Activated CD8-positive, alpha-beta memory T cell treated with anti-CD3 and anti-CD28 coated beads, Interleukin-2, amount 50 U/mL, for 1 hour (primary cell): ENCODE data around the gene CUEDC1.

Experiments used
- DNase-seq: peaks from one replicate; pipeline ENCODE4 v3.0.0-alpha.2; 2020; ENCODE audit errors: extremely low read depth

The CUEDC1 gene

GRCh38 chr17:57876023-57876865 is 79.0 kb downstream of the CUEDC1 start:
- DNase-seq = no peak

GRCh38 chr17:57875290-57876022 is 79.8 kb downstream of the CUEDC1 start:
- DNase-seq = no peak

DNA sequence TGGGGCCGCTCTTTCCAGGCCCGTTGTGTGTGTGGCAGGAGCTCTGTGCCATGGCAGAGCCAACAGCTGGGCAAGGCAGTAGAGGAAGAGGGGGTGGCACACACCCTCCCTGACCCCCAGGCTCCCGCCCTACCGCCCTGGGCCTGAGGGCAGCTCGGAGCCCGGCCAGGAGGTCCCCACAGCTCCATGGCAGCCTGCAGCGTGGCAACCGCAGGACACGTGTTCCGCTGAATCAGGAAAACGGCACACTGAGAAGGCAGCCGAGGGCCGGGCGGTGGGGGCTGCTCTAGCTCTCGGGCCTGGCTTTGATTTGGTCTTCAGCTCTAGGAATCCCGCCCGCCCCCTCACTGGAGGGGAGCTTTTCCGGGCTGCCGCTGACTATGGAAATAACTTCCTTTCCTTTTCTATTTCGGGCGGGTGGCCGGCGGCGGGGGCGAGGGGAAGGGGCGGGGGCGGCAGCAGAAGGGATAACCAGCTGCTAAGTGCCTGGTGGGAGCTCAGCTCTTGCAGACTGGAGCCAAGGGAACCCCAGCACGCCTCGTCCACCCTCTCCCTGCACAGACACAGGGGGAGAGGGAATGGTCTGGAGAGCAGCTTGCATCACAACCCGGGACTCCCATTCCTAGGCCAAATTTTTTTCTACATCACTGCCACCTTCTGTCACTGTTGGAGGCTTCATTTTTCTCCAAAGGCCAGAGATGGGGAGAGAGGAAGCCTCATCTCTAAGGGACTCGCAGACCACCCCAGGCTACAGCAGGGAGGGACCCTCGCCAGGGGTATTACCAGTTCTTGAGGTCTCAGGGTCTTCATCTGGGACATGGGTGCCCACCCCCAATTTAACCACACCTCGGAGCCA is 80.5 kb downstream of the CUEDC1 start:
- no peak for DNase-seq

- DNase-seq = no peak
Observed at GRCh38 chr17:57874058-57874419, 81.2 kb downstream of the CUEDC1 start.

- no peak for DNase-seq
Observed at GRCh38 chr17:57873261-57874057, 81.8 kb downstream of the CUEDC1 start.

- no peak for DNase-seq
Observed at GRCh38 chr17:57872536-57872935, 82.7 kb downstream of the CUEDC1 start.

DNA sequence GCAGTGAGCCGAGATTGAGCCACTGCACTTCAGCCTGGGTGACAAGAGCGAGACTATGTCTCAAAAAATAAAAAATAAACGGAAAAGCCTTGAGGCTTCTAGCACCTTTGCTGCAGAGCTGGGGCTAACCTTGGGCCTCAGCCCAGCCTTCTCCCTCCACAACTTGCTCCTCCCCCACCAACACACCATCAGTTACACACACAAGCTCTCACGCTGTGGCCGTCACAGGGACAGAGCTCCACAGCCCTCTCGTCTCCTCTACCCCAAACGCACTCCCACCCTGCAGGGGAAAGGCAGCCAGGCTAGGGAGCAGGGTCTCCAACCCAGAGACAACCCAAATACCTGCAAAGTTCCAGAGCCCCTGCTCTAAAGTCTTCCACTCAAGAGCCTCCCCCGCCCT is 83.3 kb downstream of the CUEDC1 start:
- no peak for DNase-seq

DNA sequence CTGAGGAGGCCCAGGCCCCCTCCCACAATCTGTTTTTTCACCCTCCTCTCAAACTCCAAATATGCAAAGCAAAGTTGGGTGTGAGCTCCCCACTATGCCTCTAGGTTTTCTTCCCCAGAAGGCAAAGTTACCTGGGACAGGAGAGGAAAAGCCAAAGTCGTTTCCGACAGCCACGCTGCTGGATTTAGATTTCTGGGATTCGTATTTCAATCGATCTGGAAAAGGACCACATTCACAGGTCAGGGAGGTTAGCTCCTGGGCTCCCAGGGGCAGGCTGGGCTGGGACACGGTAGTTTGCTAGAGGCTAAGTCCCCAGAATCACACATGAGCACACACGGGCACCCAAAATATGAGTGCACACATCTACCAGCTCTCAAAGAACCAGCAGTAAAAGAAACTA is 84.1 kb downstream of the CUEDC1 start:
- no peak for DNase-seq

DNA sequence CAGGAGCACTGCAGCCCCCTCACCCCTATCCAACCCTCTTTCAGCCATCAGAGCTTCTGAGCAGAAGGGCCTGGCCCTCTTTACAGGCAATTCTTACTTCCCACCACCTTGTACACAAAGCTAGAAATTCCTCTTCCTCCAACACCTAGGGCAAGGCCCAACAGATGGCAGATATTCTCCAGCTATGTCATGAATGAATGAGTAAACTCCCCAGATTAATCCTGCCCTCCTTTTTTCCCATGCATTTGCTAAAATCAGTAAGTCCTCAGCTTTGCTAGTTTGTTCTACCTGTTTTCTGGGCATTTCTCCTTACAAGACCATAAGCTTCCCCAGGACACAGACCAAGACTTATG is 85.0 kb downstream of the CUEDC1 start:
- DNase-seq = no peak

- DNase-seq = no peak
Observed at GRCh38 chr17:57869617-57870282, 85.5 kb downstream of the CUEDC1 start.

- no peak for DNase-seq
Observed at GRCh38 chr17:57868910-57869616, 86.1 kb downstream of the CUEDC1 start.

DNA sequence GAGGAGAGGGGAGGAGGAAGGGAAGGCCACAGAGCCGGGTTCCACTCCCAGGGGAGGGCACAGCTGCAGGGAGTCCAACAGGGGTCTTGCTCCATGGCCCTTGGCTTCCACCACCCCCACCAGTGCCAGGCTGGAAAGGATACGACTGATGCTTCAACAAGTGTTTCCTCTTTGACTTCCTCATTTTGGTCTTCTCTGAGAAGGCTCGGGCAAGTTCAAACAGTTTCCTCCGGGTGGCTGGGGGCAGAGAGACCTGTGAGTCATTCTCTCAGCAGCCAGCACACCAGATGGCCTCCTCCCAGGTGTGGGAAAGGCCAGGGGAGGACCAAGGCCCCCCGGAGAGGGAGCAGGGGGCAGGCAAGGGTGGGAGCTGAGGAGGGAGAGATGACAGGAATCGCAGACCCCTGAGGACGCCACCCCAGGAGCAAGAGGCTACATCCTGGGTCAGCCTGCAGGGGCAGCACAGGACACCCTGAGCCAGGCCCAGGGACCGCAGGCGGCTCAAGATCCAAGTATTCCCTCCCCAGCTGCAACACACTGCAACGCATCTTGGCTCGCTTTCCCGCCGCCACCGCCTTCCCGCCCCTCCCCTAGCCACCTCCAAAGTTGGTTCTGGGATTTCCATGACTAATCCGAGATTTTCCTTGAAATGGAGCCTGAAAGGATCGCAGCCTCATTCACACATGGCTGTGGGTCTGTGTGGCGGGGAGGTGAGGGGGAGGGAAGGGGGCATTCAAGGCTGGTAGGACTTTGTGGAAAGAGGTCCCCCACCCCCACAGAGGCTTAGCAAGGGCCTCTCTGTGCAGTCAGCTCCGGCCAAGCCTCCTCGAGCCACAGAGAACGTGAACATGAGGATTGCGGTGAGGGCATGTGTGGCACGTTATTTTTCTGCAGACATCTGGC is 87.0 kb downstream of the CUEDC1 start:
- DNase-seq = no peak

DNA sequence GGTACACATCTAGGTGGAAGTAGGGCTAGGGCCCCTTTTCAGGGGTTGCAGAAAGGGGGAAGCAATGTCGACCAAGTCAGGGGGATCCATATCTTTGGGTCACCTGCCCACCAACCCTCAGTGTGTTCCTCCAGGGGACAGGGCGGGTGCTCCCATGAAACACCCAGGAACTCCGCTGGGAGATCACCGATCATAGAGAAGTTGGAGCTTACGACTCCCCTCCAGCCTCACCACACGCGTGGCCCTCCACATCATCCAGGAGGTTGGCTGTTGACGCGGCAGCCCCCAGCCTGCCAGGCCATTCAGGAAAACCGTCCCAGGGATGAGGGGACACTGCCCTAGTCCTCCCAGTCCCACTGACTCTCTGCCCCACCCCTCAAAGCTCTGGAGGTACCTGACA is 88.1 kb downstream of the CUEDC1 start:
- no peak for DNase-seq

DNA sequence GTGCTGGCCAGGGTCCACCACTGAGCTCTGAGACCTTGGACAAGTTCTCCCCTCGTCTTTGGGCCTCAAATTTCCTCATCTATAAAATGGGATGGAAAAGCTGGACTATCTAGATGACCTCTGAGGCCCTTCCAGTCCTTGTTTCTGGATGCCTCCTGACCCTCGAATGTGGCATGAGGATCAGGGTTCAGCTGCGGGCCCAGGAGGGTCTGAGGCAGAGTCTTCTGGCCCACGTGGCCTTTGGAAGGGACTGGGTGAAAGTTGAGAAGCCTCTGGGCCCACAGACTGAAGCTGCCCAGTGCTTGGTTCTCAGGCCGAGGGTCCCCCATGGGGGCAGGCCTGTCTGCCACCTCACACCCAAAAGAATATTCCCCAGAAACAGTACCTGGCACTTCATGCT is 88.5 kb downstream of the CUEDC1 start:
- no peak for DNase-seq

GRCh38 chr17:57866319-57866718 is 88.9 kb downstream of the CUEDC1 start:
- DNase-seq = no peak

GRCh38 chr17:57864273-57864672 is 90.9 kb downstream of the CUEDC1 start:
- no peak for DNase-seq

DNA sequence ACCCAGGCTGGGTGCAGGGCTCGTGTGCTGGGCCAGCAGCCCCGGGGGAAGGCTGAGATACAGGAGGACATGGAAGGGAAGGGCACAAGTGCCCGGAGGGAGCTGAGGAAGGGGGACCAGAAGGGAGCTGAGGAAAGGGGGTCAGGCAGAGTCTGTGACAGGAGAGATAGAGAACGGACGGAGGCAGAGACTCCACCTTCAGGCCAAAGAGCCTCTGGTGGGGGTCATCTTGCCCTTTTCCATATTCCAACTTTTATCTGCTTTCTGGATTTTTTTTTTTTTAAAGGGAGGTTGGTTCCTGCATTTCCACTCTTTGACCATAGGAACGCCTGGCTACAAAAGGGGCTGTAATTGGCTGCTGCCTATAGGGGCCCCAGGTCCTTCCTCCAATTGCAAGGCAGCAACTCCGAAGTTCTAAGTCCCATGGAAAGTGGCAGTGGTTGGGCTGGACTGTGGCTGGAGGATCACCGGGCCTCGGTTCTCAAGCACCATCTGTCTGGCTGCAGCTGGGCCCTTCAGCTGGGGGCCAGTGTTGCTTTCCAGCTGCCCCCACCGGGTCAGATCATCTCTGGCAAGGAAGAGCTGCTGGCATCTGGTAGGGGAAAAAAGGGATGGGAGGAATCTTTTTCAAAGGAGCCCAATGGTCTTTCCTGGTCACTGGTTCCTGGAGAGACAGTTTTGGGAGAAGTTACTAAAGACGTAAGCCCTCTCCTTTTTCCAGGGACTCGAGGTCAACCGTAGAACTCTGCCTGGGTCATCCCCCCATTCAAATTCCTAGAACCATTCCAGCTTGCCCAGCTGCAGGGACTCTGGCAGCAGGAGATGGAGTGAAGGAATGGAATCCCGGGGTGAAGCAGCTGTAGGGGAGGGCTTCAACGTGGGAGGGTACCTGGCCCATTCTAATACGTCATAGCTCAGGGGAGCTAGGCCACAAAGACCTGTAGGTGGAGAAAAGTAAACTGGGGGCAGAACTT is 92.2 kb downstream of the CUEDC1 start:
- no peak for DNase-seq
